ENCODE data around the gene PSMC2. TPM values are rescaled to one million over a fixed set of nuclear protein-coding genes. Genes with fewer than 3 reads are reported as not detected.

The PSMC2 gene
- total RNA-seq, 1 experiment from 2014 or later, result 128 TPM

- Histone ChIP-seq H2BK12ac (ENCODE audit: insufficient read length, low read depth, low read length) (no peak overlapping the region), H3K27ac (ENCODE audit: insufficient read length, low read depth, low read length) (no peak overlapping the region), H3K9ac (ENCODE audit: extremely low read depth, insufficient read length, low read length) (no peak overlapping the region), H3K23me2 (ENCODE audit: insufficient read length, low read depth, low read length, poor library complexity, severe bottlenecking) (peaks cover 1% of the 10 kb centered on the region), H2BK5ac (ENCODE audit: insufficient read length, low read length) (no peak overlapping the region), H3K23ac (ENCODE audit: insufficient read length, low read depth, low read length) (no peak overlapping the region), H3K4me2 (ENCODE audit: insufficient read depth, insufficient read length, low read length) (no peak overlapping the region), H3K27me3 (ENCODE audit: insufficient read depth, low read length) (no peaks in the 10 kb centered on the region), H3K79me1 (ENCODE audit: insufficient read depth, low read depth, low read length, poor library complexity, severe bottlenecking) (peaks cover 4% of the 10 kb centered on the region), H2AFZ (ENCODE audit: low read length) (no peak overlapping the region), H3T11ph (ENCODE audit: low read length) (no peak overlapping the region), H4K8ac (replicated peaks; ENCODE audit: insufficient read length, low read depth, low read length) (no peak overlapping the region), H3K18ac (ENCODE audit: insufficient read length, low read depth, low read length) (no peak overlapping the region), H4K5ac (ENCODE audit: insufficient read length, low read depth, low read length) (no peak overlapping the region), H2BK15ac (ENCODE audit: low read depth, low read length) (no peak overlapping the region), H3K79me2 (ENCODE audit: insufficient read depth, low read length) (peaks cover 13% of the 10 kb centered on the region), H3K9me3 (ENCODE audit: control insufficient read depth, low read depth, low read length) (no peaks in the 10 kb centered on the region), H4K20me1 (ENCODE audit: control insufficient read depth, insufficient read depth, insufficient read length) (no peaks in the 10 kb centered on the region), H3K14ac (ENCODE audit: insufficient read depth, low read length) (no peak overlapping the region), H3K56ac (ENCODE audit: insufficient read length, low read depth, low read length) (no peak overlapping the region), H2AK5ac (ENCODE audit: insufficient read length, low read length) (no peak overlapping the region), H2BK120ac (ENCODE audit: low read depth, low read length, poor library complexity, severe bottlenecking) (no peak overlapping the region), H4K91ac (ENCODE audit: insufficient read length, low read depth, low read length) (no peak overlapping the region), H3K4me1 (ENCODE audit: insufficient read depth, low read length) (no peaks in the 10 kb centered on the region), H2BK20ac (ENCODE audit: low read depth, low read length, poor library complexity, severe bottlenecking) (no peak overlapping the region), H3K4ac (ENCODE audit: low read depth, low read length) (no peak overlapping the region)
- no peak overlapping the region for H3K4me3 Mint-ChIP-seq
- no peaks in the 10 kb centered on the region for H3K27me3 Mint-ChIP-seq (ENCODE audit: low read depth)
- peaks cover 0 to 6% of the 10 kb centered on the region in 2 experiments; a peak in 1 of 4 replicates for H3K4me1 Mint-ChIP-seq
- H3K9me3 Mint-ChIP-seq, result no peaks in the 10 kb centered on the region
- H3K27ac Mint-ChIP-seq, result no peak overlapping the region
- no CpG with 5 or more reads among the region's 2 CpGs for WGBS (ENCODE audit: extremely low coverage, insufficient read length, low lambda C conversion rate)
- peaks cover 40 to 66% (median 60%) of the 10 kb centered on the region in 3 experiments for H3K36me3 Mint-ChIP-seq (ENCODE audit: insufficient read depth in 1 of 3, low read depth in 3 of 3)
- no peak for DNase-seq
- no peak for TF ChIP-seq CTCF (conservative IDR thresholded peaks at IDR 0.05)
These were observed 8.6 kb upstream of the PSMC2 start for GRCh38 chr7:103338864-103339263.
